ENCODE data around the gene ADGRV1. TPM values are rescaled to one million over a fixed set of nuclear protein-coding genes. Genes with fewer than 3 reads are reported as not detected.

Gene ADGRV1
- total RNA-seq, 4 donors from 2014 or later, result 1.9 to 11.3 TPM; not detected in 2

DNA sequence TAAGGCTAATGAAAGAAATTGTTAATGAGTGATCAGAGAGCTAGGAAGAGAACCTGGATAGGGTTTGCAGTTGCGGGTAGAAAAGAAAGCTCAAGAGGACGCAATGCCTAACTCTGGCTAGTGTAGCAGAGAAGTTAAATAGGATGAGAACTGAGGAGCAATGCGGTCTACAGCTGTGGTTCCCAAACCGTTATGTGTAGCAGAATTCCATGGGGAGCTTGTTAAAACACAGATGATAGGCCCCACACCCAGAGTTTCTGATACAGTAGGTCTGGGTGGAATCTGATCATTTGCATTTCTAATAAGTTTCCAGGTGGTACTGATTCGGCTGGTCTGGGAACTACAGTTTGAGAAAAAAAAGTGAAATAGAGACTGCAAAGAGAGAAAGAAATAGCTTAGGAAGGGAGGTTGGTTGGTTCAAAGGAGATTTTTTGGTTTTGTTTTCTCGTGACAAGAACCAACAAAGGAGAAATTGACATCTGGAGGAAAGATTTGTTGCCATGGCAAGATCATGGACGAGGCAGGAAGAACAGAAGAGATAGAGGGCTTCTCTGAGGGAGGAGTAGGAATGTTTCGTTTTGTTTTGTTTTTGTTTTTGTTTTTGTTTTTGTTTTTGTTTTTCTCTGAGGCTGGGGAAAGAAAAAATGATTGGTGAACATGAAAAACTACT, 548.4 kb downstream of the ADGRV1 start:
- no peaks in the 10 kb centered on the region for H3K27me3 ChIP-seq
- no peaks in the 10 kb centered on the region for H3K36me3 ChIP-seq
- H3K9me3 ChIP-seq, result no peaks in the 10 kb centered on the region
- no peak overlapping the region for H3K27ac ChIP-seq
- intact Hi-C loops (cut with DNase I; ENCODE audit: low total_unique reads), result loop anchor here (10.0 kb wide), 1 partner anchor 278 kb away; the partner anchor contains the start of gene ARRDC3
- DNase-seq, result no peak
- no peak for TF ChIP-seq POLR2A (IDR thresholded peaks at IDR 0.05)
- TF ChIP-seq, protein P1, sequence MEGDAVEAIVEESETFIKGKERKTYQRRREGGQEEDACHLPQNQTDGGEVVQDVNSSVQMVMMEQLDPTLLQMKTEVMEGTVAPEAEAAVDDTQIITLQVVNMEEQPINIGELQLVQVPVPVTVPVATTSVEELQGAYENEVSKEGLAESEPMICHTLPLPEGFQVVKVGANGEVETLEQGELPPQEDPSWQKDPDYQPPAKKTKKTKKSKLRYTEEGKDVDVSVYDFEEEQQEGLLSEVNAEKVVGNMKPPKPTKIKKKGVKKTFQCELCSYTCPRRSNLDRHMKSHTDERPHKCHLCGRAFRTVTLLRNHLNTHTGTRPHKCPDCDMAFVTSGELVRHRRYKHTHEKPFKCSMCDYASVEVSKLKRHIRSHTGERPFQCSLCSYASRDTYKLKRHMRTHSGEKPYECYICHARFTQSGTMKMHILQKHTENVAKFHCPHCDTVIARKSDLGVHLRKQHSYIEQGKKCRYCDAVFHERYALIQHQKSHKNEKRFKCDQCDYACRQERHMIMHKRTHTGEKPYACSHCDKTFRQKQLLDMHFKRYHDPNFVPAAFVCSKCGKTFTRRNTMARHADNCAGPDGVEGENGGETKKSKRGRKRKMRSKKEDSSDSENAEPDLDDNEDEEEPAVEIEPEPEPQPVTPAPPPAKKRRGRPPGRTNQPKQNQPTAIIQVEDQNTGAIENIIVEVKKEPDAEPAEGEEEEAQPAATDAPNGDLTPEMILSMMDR (IDR thresholded peaks at IDR 0.05), result no peak
- no peaks in the 10 kb centered on the region for H3K4me1 ChIP-seq
- no peak overlapping the region for H3K4me3 ChIP-seq

DNA sequence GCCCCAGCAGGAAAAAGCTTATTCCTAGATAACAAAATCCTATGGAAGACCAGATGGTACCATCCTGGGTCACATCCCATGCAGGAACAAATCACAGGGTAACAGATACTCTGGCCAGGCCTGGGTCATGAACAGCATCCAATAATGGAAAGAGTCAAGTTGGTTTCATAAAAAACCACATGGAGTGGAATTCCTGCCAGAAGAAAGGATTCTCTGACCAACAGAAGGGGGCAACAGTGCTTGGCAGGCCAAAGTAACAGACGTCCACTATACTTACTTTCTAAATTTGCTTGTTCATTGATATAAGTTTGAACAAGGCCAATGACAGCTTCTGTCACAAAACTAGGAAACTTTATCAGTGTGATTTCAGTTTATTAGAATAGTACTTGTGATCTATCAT, 551.0 kb downstream of the ADGRV1 start:
- Histone ChIP-seq H3K27me3 (no peaks in the 10 kb centered on the region), H3K27ac (no peak overlapping the region), H3K9me3 (no peaks in the 10 kb centered on the region), H3K36me3 (no peaks in the 10 kb centered on the region), H3K4me3 (no peak overlapping the region), H3K4me1 (no peaks in the 10 kb centered on the region)
- TF ChIP-seq, protein P1 (IDR thresholded peaks at IDR 0.05), result no peak
- no peak for TF ChIP-seq POLR2A (IDR thresholded peaks at IDR 0.05)
- intact Hi-C loops (cut with DNase I; ENCODE audit: low total_unique reads), result loop anchor here (10.0 kb wide), 1 partner anchor 275 kb away; the partner anchor contains the start of gene ARRDC3
- DNase-seq, result no peak

DNA sequence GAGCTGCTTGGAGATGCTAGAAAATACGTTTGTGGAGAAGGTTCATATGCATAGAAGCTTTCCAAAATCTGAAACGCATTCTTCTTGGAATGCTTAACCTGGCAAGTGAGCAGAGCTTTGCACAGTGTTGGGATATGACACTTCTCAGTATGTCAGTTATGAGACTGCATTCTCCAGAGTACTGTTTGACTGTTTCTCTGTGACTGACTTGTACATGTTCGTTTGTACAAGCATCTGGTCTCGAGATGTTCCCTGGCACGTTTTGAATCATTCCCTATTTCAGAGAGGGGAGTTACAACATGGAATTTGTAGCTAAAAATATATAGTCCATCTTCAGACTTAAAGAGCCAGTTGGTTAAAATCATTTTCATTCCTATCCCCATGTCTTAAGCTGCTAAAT, 552.1 kb downstream of the ADGRV1 start:
- DNase-seq, result peak in 1 of 2 donors; percentile 21
- Histone ChIP-seq H3K9me3 (no peaks in the 10 kb centered on the region), H3K36me3 (no peaks in the 10 kb centered on the region), H3K4me1 (no peaks in the 10 kb centered on the region), H3K27ac (peak overlapping the region; percentile 12 to 33), H3K4me3 (no peak overlapping the region), H3K27me3 (no peaks in the 10 kb centered on the region)
- TF ChIP-seq, protein P1 (IDR thresholded peaks at IDR 0.05), result no peak
- no peak for TF ChIP-seq POLR2A (IDR thresholded peaks at IDR 0.05)
- intact Hi-C loops (cut with DNase I; ENCODE audit: low total_unique reads), result no loop called here

DNA sequence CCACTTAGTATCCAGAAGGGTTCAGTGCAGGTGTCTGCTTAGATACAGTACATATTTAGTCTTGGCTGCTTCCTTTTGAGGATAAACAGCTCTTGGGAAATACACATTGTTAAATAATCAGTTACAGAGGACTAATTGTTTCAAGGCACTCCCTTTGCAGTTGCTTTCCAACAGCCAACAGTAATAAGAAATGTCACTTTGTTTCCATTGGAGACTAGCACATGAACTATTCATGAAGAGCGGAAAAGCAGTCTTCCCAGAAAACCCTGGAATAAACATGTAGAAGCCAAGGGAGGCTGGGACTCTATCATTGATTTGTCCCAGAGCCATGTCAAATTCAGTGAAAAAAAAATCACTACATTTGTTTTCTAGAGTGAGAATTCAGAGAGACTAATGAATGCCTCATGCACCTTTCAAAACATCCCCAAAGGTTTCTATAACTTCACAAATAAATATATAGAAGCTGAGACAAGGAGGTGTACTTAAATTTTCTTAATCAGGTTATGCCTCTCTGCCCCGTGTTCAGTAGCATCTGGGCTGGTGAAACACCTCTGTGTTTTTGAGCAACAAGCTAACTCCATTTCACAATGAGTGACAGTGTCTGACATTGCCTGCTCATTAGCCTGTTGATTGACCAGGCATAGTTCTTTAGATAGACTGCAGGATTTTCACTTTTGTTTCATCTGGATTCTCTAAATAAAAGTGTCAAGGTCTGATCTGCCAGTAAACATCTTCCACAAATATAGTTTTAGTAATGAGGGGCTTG, 553.1 kb downstream of the ADGRV1 start:
- H3K9me3 ChIP-seq, result no peaks in the 10 kb centered on the region
- intact Hi-C loops (cut with DNase I; ENCODE audit: low total_unique reads), result no loop called here
- no peak overlapping the region for H3K4me3 ChIP-seq
- DNase-seq, result no peak
- H3K27me3 ChIP-seq, result no peaks in the 10 kb centered on the region
- H3K4me1 ChIP-seq, result no peaks in the 10 kb centered on the region
- TF ChIP-seq, protein P1 (IDR thresholded peaks at IDR 0.05), result no peak
- TF ChIP-seq POLR2A (IDR thresholded peaks at IDR 0.05), result no peak
- H3K27ac ChIP-seq, result peak overlapping the region in 1 of 2 donors; percentile 33
- no peaks in the 10 kb centered on the region for H3K36me3 ChIP-seq

DNA sequence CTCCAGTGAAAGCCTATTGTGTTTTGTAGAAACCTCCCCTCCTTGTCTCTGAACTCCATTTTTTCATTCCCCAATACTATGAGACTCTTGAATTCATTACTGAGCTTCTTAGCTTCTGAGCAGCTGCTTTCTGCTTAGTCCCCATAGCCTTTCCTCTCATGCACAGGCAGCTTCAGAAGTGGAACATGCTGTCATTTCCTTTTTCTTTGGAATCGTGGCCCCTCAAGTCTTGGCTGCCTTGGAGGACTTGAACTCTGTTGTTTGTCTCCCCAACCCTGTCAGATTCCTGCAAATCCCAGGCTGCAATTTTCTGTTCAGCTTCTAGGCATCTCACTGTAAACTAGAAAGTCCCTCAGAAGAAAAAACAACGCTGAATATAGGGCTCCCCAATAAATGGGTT, 556.1 kb downstream of the ADGRV1 start:
- Histone ChIP-seq H3K27me3 (no peaks in the 10 kb centered on the region), H3K4me1 (no peaks in the 10 kb centered on the region), H3K27ac (peak overlapping the region; percentile 18 to 27), H3K4me3 (no peak overlapping the region), H3K36me3 (no peaks in the 10 kb centered on the region), H3K9me3 (no peaks in the 10 kb centered on the region)
- DNase-seq, result no peak
- TF ChIP-seq, protein P1 (IDR thresholded peaks at IDR 0.05), result no peak
- TF ChIP-seq POLR2A (IDR thresholded peaks at IDR 0.05), result no peak
- intact Hi-C loops (cut with DNase I; ENCODE audit: low total_unique reads), result no loop called here
